Activated T-helper 2 cell treated with anti-CD3 and anti-CD28 coated beads, Interferon-gamma antibody, Interleukin-2, Interleukin-4, amounts not matched to agents 10 μg/mL and 5 μg/mL and 100 μg/mL, durations not matched to agents 14 hours and 24 hours and 36 hours (primary cell): ENCODE data around the gene PPP1R13B. TPM values are rescaled to one million over a fixed set of nuclear protein-coding genes. Genes with fewer than 3 reads are reported as not detected.

Experiments used
- DNase-seq: peaks from one replicate; pipeline ENCODE4 v3.0.0; 2021; ENCODE audit warnings: low spot score
- H3K27ac Mint-ChIP-seq: one replicate; pipeline ENCODE4 v1.8.0; 2021; ENCODE audit warnings: mixed read lengths
- H3K27me3 Mint-ChIP-seq: one replicate; pipeline ENCODE4 v1.8.0; 2021; ENCODE audit warnings: low read depth, mixed read lengths
- H3K36me3 Mint-ChIP-seq: one replicate; pipeline ENCODE4 v1.8.0; 2021; ENCODE audit warnings: low read depth, mixed read lengths
- H3K4me1 Mint-ChIP-seq: one replicate; pipeline ENCODE4 v1.8.0; 2021; ENCODE audit warnings: low read depth, mixed read lengths
- H3K4me3 Mint-ChIP-seq: one replicate; pipeline ENCODE4 v1.8.0; 2021; ENCODE audit warnings: low read depth, mild to moderate bottlenecking, moderate library complexity, mixed read lengths
- H3K9me3 Mint-ChIP-seq: one replicate; pipeline ENCODE4 v1.8.0; 2021; ENCODE audit warnings: mixed read lengths
- intact Hi-C: fragments of 100-400 bp; cut with micrococcal nuclease; formaldehyde crosslinking; loops from one replicate; pipeline ENCODE4 v1.15.1; 2023
- total RNA-seq: library from RNA; stranded (reverse); gene quantifications from 2 replicates; pipeline ENCODE4 v1.2.3, GENCODE V29; 2022

PPP1R13B gene
- total RNA-seq, 1 donor from 2014 or later, result 7.8 TPM

DNA sequence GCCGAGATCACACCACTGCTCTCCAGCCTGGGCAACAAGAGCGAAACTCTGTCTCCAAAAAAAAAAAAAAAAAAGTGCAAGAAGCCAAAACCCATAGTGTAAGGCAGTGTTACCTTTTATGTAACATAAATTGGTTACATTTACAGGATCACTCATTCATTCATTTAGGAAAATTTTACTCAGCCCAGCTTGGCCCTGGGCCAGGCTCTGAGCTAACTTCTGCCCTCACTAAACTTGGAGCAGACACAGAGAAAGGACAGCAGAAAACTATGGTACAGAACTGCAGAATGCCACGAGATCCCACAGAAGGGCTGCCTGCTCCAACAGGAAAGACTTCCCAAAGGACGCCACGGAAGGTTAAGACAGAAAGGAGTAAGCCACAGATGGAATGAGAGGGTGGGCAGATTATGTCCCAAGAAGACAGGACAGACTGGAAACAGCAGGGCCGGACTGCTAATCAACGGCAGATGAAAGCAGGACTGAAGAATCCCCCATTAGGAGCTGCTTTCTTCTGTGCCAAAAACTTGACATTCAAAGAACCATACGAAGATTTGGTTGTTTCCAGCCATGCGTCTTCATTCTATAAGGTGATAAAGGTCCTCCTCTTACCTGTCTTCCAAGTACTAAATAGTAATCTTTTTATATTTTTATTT, 18.9 kb downstream of the PPP1R13B start:
- intact Hi-C loops, result no loop called here
- peaks cover 4% of the 10 kb centered on the region for H3K4me1 Mint-ChIP-seq
- no peaks in the 10 kb centered on the region for H3K9me3 Mint-ChIP-seq
- H3K4me3 Mint-ChIP-seq, result no peak overlapping the region
- DNase-seq, result no peak
- no peaks in the 10 kb centered on the region for H3K27me3 Mint-ChIP-seq
- no peaks in the 10 kb centered on the region for H3K36me3 Mint-ChIP-seq
- no peak overlapping the region for H3K27ac Mint-ChIP-seq

DNA sequence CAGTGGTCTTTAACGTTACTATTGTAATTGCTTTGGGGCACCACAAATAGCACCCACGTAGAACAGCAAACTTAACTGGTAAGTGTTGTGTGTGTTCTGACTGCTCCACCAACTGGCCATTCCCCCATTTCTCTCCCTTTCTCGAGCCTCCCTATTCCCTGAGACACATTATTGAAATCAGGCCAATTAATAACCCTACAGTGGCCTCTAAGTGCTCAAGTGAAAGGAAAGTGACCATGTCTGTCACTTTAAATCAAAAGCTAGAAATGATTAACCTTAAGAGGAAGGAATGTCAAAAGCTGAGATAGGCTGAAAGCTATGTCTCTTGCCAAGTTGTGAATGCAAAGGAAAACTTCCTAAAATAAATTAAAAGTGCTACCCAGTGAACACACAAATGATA, 22.3 kb downstream of the PPP1R13B start:
- H3K27ac Mint-ChIP-seq, result no peak overlapping the region
- H3K4me1 Mint-ChIP-seq, result peaks cover 2% of the 10 kb centered on the region
- intact Hi-C loops, result no loop called here
- H3K9me3 Mint-ChIP-seq, result no peaks in the 10 kb centered on the region
- H3K36me3 Mint-ChIP-seq, result no peaks in the 10 kb centered on the region
- no peak for DNase-seq
- no peaks in the 10 kb centered on the region for H3K27me3 Mint-ChIP-seq
- no peak overlapping the region for H3K4me3 Mint-ChIP-seq

DNA sequence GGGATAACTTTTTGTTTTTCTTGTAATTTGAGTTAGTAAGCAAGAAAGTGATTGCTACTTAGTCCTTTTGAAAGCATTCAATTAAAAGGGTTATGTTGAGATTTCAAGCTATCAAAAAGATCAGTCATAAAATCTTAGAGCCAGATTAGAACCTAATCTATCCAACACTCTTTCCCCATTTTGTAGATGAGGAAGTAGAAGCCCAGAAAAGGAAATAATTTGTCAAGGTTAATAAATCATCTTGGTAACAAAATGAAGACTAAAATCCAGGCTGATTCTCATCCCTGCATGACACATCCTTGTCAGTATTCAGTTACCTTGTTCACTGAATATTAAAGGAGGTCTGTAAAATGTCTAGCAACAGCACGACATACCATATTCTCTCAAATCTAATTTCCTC, 26.5 kb downstream of the PPP1R13B start:
- DNase-seq, result no peak
- Mint-ChIP-seq H3K4me1 (peaks cover 6% of the 10 kb centered on the region), H3K9me3 (no peaks in the 10 kb centered on the region), H3K27ac (no peak overlapping the region), H3K36me3 (no peaks in the 10 kb centered on the region), H3K27me3 (peaks cover 2% of the 10 kb centered on the region), H3K4me3 (no peak overlapping the region)
- intact Hi-C loops, result no loop called here

DNA sequence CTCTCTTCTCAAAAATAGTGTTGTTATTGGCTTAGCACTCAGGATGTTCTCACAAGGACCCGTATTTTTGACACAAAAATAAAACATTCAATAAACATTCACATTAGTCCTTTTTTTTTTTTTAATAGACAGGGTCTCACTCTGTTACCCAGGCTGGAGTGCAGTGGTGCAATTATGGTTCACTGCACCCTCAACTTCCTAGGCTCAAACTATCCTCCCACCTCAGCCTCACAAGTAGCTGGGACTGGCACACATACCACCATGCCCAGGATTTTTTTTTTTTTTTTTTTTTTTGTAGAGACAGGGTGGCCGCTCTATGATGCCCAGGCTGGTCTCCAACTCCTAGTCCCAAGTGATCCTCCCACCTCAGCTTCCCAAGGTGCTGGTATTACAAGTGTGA, 27.0 kb downstream of the PPP1R13B start:
- Mint-ChIP-seq H3K36me3 (no peaks in the 10 kb centered on the region), H3K4me1 (peaks cover 6% of the 10 kb centered on the region), H3K4me3 (no peak overlapping the region), H3K9me3 (no peaks in the 10 kb centered on the region), H3K27me3 (peaks cover 2% of the 10 kb centered on the region), H3K27ac (no peak overlapping the region)
- intact Hi-C loops, result no loop called here
- DNase-seq, result no peak

DNA sequence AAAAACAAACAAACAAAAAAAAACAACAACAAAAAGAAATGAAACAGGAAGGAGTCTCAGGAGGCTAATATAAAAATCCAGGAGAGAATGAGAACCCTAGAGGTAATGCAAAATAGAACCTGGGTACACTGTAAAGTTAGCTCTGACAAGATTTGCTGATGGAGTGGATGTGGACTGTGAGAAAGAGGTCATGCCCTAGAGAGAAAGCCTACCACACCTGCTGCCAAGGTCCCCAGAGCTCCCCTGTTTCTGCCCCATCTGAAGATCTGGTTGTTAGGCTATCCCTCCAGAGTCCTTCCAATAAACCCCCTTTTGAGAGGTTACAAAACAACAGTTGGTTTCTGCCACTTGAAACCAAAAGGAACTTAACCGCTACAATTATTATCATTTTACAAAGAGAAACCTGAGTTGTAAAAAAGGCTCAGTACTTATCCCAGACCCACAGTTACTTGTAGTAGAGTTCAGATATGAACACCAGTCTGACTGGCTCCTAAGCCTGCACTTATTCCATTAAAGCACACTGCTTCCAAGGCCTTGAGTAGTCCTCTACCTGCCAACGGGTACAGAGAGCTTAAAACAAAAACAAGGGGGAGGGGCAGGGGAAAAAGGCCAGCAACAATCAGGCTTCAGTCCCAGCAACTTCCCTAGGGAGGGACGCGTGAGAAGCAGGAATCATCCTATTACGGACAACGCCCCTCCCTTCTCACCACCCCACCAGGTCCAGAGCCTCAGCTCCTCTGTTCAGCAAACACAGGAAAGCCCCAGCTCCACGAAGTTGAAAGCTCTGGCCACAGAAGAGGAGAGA, 27.7 kb downstream of the PPP1R13B start:
- Mint-ChIP-seq H3K9me3 (no peaks in the 10 kb centered on the region), H3K27me3 (peaks cover 2% of the 10 kb centered on the region), H3K4me1 (peaks cover 6% of the 10 kb centered on the region), H3K4me3 (no peak overlapping the region), H3K27ac (no peak overlapping the region), H3K36me3 (no peaks in the 10 kb centered on the region)
- DNase-seq, result no peak
- intact Hi-C loops, result no loop called here

DNA sequence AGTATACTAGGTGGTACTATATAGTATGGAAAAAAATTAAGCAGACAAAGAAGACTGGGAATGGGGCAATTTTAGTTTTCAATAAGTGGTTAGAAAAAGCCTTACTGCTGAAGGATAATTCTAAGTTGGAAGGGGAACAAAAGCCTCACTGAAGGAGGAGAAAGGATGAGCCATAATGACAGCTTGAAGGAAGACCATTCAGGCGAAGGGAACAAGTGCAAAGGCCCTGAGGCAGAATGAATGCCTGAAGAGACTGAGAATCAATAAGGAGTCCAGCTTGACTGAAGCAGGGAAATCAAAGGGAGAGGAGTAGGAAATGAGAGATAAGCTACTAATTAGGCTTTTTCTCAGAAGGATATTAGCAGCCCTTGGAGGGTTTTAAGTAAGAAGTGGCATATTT, 28.5 kb downstream of the PPP1R13B start:
- DNase-seq, result no peak
- Mint-ChIP-seq H3K36me3 (no peaks in the 10 kb centered on the region), H3K4me1 (peaks cover 6% of the 10 kb centered on the region), H3K9me3 (no peaks in the 10 kb centered on the region), H3K27ac (no peak overlapping the region), H3K27me3 (peaks cover 2% of the 10 kb centered on the region), H3K4me3 (no peak overlapping the region)
- intact Hi-C loops, result no loop called here

DNA sequence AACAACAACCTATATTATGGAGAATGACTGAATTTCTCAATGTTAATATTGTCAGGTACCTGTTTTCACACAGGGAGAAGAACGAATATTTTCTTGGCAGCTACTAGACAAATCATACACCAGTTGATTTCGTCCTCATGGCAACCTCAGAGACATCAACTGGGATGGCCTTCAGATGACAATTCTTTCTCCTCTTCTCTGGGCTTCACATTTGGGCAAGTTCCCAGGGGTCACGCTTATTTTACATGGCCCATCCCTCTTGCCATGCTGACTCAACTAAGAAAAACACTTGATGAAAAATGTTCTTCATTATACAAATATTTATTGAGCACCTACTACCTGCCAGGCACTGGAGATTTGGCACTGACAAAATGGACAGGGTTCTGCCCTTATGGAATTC, 29.0 kb downstream of the PPP1R13B start:
- H3K4me3 Mint-ChIP-seq, result no peak overlapping the region
- no peaks in the 10 kb centered on the region for H3K36me3 Mint-ChIP-seq
- no peak overlapping the region for H3K27ac Mint-ChIP-seq
- H3K27me3 Mint-ChIP-seq, result peaks cover 2% of the 10 kb centered on the region
- no peaks in the 10 kb centered on the region for H3K9me3 Mint-ChIP-seq
- intact Hi-C loops, result no loop called here
- no peak for DNase-seq
- peaks cover 6% of the 10 kb centered on the region for H3K4me1 Mint-ChIP-seq

DNA sequence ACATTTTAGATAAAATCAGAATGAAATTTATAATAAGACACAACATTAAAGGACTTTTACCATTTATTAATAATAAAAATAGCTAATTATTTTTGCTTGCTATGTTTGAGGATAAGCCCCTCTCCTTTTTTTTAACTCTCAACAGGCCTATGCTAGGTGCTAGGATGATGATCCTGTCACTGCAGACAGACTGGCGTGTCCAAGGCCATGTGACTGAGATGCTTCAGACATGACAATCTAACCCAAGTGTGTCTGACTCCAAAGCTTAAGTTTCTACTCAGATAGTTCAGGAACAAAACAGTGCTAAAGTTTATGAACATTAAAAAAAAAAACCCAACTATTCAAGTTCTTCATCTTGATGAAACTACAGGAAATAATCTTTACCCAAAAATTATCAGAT, 29.8 kb downstream of the PPP1R13B start:
- H3K4me3 Mint-ChIP-seq, result no peak overlapping the region
- H3K9me3 Mint-ChIP-seq, result no peaks in the 10 kb centered on the region
- no peaks in the 10 kb centered on the region for H3K36me3 Mint-ChIP-seq
- H3K27ac Mint-ChIP-seq, result no peak overlapping the region
- intact Hi-C loops, result no loop called here
- H3K27me3 Mint-ChIP-seq, result peaks cover 2% of the 10 kb centered on the region
- no peak for DNase-seq
- H3K4me1 Mint-ChIP-seq, result peaks cover 6% of the 10 kb centered on the region

DNA sequence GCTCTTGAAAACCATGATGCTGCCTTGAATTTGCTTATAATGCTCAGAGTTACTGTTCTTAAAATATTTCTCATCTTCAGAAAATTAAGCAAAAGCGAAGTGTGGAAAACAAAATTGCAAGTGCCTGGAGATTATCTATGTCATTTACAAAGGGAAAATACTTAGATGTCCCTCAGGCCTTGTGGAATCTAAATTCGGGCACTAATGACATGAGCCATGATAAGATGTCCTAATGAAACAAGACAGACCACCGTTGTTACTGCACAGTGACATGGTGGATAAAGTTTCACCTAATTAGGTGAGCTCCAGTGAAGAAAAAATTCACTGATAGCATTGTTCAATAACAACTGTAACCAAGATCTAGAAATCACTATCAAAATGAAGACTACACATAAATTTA, 30.4 kb downstream of the PPP1R13B start:
- Mint-ChIP-seq H3K9me3 (no peaks in the 10 kb centered on the region), H3K27me3 (peaks cover 2% of the 10 kb centered on the region), H3K4me1 (peaks cover 6% of the 10 kb centered on the region), H3K27ac (no peak overlapping the region), H3K36me3 (no peaks in the 10 kb centered on the region), H3K4me3 (no peak overlapping the region)
- intact Hi-C loops, result no loop called here
- no peak for DNase-seq

DNA sequence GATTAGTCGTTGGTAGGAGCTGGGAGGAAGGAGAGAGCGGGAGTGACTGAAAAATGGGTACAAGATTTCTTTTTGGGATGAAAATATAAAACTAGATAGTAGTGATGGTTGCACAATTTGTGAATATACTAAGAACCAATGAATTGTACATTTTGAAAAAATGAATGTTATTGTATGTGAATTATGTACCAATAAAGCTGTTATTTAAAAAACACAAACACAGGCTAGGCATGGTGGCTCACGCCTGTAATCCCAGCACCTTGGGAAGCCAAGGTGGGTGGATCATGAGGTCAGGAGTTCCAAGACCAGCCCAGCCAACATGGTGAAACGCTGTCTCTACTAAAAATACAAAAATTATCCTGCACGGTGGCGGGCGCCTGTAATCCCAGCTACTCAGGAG, 32.1 kb downstream of the PPP1R13B start:
- no peaks in the 10 kb centered on the region for H3K9me3 Mint-ChIP-seq
- peaks cover 2% of the 10 kb centered on the region for H3K27me3 Mint-ChIP-seq
- intact Hi-C loops, result no loop called here
- no peaks in the 10 kb centered on the region for H3K36me3 Mint-ChIP-seq
- no peak for DNase-seq
- H3K27ac Mint-ChIP-seq, result no peak overlapping the region
- H3K4me3 Mint-ChIP-seq, result no peak overlapping the region
- H3K4me1 Mint-ChIP-seq, result peaks cover 5% of the 10 kb centered on the region

DNA sequence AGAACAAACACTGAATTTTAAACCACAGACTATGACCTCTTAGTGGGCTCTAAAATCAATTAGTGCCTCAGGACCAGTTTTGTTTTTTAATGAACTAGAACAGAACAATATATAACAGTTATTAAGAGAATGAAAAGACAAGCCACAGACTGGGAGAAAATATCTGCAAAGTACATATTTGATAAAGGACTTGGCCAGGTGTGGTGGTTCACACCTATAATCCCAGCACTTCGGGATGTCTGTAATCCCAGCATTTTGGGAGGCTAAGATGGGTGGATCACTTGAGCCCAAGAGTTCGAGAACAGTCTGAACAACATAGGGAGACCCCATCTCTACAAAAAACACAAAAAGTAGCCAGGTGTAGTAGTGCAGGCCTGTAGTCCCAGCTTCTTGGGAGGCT, 36.2 kb downstream of the PPP1R13B start:
- DNase-seq, result no peak
- Mint-ChIP-seq H3K9me3 (no peaks in the 10 kb centered on the region), H3K27ac (no peak overlapping the region), H3K36me3 (no peaks in the 10 kb centered on the region), H3K27me3 (no peaks in the 10 kb centered on the region), H3K4me3 (no peak overlapping the region), H3K4me1 (peaks cover 7% of the 10 kb centered on the region)
- intact Hi-C loops, result no loop called here

DNA sequence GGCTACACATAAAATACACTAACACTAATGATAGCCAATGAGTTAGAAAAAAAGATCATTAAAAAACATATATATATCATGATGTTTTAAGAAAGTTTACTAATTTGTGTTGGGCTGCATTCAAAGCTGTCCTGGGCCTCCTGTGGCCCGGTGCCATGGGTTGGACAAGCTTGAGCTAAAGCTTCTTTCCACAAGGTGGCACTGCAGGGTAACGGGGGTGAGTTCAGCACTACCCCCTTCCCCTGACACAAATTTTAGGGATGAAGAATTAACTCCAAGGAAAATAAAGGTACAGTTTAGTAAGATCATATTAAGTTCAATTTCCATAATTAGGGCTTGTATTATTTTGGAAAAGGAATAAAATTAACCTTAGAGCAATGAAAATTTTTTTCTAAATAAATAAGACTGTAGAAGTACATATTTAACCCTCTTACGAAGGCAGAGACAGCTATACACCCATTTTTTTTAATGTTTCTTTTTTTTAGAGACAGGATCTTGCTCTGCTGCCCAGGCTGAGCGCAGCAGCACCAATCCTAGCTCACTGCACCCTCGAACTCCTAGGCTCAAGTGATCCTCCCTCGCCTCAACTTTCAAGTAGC, 38.9 kb downstream of the PPP1R13B start:
- no peaks in the 10 kb centered on the region for H3K9me3 Mint-ChIP-seq
- intact Hi-C loops, result loop anchor here (2.0 kb wide), 1 partner anchor 102 kb away; no protein-coding TSS in a partner anchor
- H3K36me3 Mint-ChIP-seq, result no peaks in the 10 kb centered on the region
- no peak overlapping the region for H3K27ac Mint-ChIP-seq
- peak; percentile 49 for DNase-seq
- no peak overlapping the region for H3K4me3 Mint-ChIP-seq
- H3K4me1 Mint-ChIP-seq, result peaks cover 9% of the 10 kb centered on the region
- H3K27me3 Mint-ChIP-seq, result no peaks in the 10 kb centered on the region

DNA sequence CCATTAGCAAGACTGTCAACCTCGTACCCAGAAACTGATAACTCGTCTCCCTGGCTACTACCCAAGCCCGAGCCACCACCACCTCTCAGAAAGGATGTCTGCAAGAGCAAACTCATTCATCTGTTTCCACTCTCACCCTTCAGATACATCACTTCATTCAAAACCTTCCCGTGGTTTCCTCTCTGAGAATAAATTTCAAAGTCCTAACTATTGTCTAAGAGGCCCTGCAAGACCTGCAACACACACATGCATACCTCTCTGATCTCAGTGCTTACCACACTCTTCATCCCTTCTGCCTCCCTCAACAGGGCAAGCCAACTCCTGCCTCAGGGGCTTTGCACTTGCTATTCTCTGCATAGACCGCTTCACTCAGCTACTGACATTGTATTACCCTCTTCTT, 40.6 kb downstream of the PPP1R13B start:
- Mint-ChIP-seq H3K4me3 (no peak overlapping the region), H3K36me3 (no peaks in the 10 kb centered on the region), H3K27me3 (no peaks in the 10 kb centered on the region), H3K27ac (no peak overlapping the region), H3K4me1 (peaks cover 9% of the 10 kb centered on the region), H3K9me3 (no peaks in the 10 kb centered on the region)
- DNase-seq, result no peak
- intact Hi-C loops, result no loop called here
